Activated T-helper 1 cell treated with anti-CD3 and anti-CD28 coated beads, Interleukin-12 subunit alpha, Interleukin-12 subunit beta, Interleukin-2, Interleukin-4 antibody, amounts not matched to agents 30 ng/mL and 10 ng/mL and 1 ng/mL, durations not matched to agents 14 hours and 24 hours and 36 hours (primary cell): ENCODE results near the gene RESP18. TPM values are rescaled to one million over a fixed set of nuclear protein-coding genes. Genes with fewer than 3 reads are reported as not detected.

Experiments used
- DNase-seq: peaks from one replicate; pipeline ENCODE4 v3.0.0; 2021; ENCODE audit warnings: low spot score
- H3K27ac Mint-ChIP-seq: one replicate; pipeline ENCODE4 v1.8.0; 2021; ENCODE audit warnings: mild to moderate bottlenecking, mixed read lengths
- H3K27me3 Mint-ChIP-seq: one replicate; pipeline ENCODE4 v1.8.0; 2022; ENCODE audit warnings: mild to moderate bottlenecking, moderate library complexity, mixed read lengths; ENCODE audit not compliant: insufficient read depth
- H3K36me3 Mint-ChIP-seq: one replicate; pipeline ENCODE4 v1.8.0; 2021; ENCODE audit warnings: low read depth, mixed read lengths
- H3K4me1 Mint-ChIP-seq: one replicate; pipeline ENCODE4 v1.8.0; 2021; ENCODE audit warnings: low read depth, mixed read lengths
- H3K4me3 Mint-ChIP-seq: one replicate; pipeline ENCODE4 v1.8.0; 2021; ENCODE audit warnings: mild to moderate bottlenecking, moderate library complexity, mixed read lengths
- H3K9me3 Mint-ChIP-seq: one replicate; pipeline ENCODE4 v1.8.0; 2021; ENCODE audit warnings: mixed read lengths
- intact Hi-C: fragments of 100-400 bp; cut with micrococcal nuclease; formaldehyde crosslinking; loops from one replicate; pipeline ENCODE4 v1.15.1; 2024
- total RNA-seq: library from RNA; stranded (reverse); gene quantifications from 2 replicates; pipeline ENCODE4 v1.2.3, GENCODE V29; 2022

RESP18 gene
- total RNA-seq, 1 donor from 2014 or later: not detected

- Mint-ChIP-seq H3K27me3 (peaks cover 37% of the 10 kb centered on the region), H3K4me3 (no peak overlapping the region), H3K36me3 (no peaks in the 10 kb centered on the region), H3K9me3 (no peaks in the 10 kb centered on the region), H3K4me1 (no peaks in the 10 kb centered on the region), H3K27ac (no peak overlapping the region)
- intact Hi-C loops: loop anchor here (1.0 to 2.0 kb wide), 2 partner anchors 192 to 294 kb away; partner anchors contain the start of gene NHEJ1
- peak; percentile 30 for DNase-seq
These were observed 20.0 kb upstream of the RESP18 start for GRCh38 chr2:219352448-219353023.

- intact Hi-C loops: no loop called here
- no peak for DNase-seq
- no peaks in the 10 kb centered on the region for H3K36me3 Mint-ChIP-seq
- no peaks in the 10 kb centered on the region for H3K9me3 Mint-ChIP-seq
- no peaks in the 10 kb centered on the region for H3K4me1 Mint-ChIP-seq
- no peak overlapping the region for H3K4me3 Mint-ChIP-seq
- peaks cover 24% of the 10 kb centered on the region for H3K27me3 Mint-ChIP-seq
- no peak overlapping the region for H3K27ac Mint-ChIP-seq
These were observed 18.2 kb upstream of the RESP18 start for GRCh38 chr2:219350710-219351221.

- Mint-ChIP-seq H3K27me3 (peaks cover 25% of the 10 kb centered on the region), H3K4me3 (no peak overlapping the region), H3K36me3 (no peaks in the 10 kb centered on the region), H3K9me3 (no peaks in the 10 kb centered on the region), H3K27ac (no peak overlapping the region), H3K4me1 (no peaks in the 10 kb centered on the region)
- no peak for DNase-seq
- intact Hi-C loops: no loop called here
These were observed 17.7 kb upstream of the RESP18 start for GRCh38 chr2:219350215-219350614.

DNA sequence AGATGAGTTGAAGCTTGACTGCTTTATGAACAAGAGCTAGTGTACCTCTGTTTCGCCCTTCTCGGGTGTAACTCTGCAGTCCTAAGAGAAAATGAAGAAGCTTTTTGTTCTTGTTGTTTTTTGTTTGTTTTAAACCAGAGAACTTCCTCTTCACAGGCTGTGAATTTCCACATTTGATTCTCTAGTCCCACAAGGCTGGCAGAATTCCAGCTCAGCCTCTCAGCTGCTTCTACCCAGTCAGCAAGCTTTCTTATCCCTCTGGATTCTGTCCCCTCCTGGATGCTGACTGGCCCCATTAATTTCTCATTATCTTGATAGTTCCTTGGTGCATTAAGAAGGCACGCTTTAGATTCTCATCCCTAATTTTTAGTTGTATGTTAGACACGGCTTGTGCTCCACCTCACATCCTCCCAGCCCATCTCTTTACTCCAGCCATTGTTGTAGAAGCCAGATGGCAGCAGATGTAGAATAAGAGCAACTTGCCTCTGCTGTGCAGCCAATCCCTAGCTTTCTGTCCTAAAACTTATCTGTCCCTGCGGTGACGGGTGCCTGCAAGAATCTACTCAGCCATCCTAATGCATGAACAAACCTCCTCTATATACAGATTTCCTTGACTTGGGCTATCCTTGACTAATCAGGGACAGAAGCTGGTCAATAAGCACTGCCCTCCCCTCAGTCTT is 12.3 kb upstream of the RESP18 start:
- Mint-ChIP-seq H3K27me3 (peaks cover 20% of the 10 kb centered on the region), H3K27ac (no peak overlapping the region), H3K4me1 (no peaks in the 10 kb centered on the region), H3K4me3 (no peak overlapping the region), H3K9me3 (no peaks in the 10 kb centered on the region), H3K36me3 (no peaks in the 10 kb centered on the region)
- intact Hi-C loops: no loop called here
- no peak for DNase-seq

- DNase-seq: no peak
- intact Hi-C loops: no loop called here
These were observed 2.8 kb upstream of the RESP18 start for GRCh38 chr2:219335373-219335786.

DNA sequence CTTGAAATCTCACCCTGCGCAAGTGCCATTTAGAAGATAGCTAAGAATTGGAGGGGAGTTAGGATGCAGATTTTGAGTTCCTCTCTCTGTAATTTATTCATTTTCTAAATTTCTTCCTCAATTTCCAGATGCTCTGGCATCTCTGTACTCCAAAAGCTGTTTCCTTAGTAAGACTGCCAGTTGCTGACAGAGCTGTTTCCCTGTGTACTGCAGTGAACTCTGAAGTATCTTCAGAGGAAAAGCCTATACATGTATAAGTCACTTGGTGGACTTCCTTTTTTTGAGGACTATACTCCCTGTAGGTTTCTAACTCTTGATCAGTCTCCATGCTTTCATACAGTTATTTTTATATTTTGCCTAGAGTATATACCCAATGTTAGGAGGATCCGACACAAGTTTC is 1.5 kb upstream of the RESP18 start:
- intact Hi-C loops: no loop called here
- Mint-ChIP-seq H3K36me3 (no peaks in the 10 kb centered on the region), H3K4me3 (no peak overlapping the region), H3K27ac (no peak overlapping the region), H3K9me3 (no peaks in the 10 kb centered on the region), H3K27me3 (peaks cover 30% of the 10 kb centered on the region), H3K4me1 (no peaks in the 10 kb centered on the region)
- DNase-seq: no peak

More at GRCh38 chr2:219335373-219335786, 2.8 kb upstream of the RESP18 start:
- H3K27me3 Mint-ChIP-seq: peaks cover 43% of the 10 kb centered on the region
- no peak overlapping the region for H3K4me3 Mint-ChIP-seq
- H3K36me3 Mint-ChIP-seq: no peaks in the 10 kb centered on the region
- H3K27ac Mint-ChIP-seq: no peak overlapping the region
- no peaks in the 10 kb centered on the region for H3K9me3 Mint-ChIP-seq
- no peaks in the 10 kb centered on the region for H3K4me1 Mint-ChIP-seq

GRCh38 chr2:219331560-219332213 is 857 bp downstream of the RESP18 start:
- Mint-ChIP-seq H3K27ac (no peak overlapping the region), H3K36me3 (no peaks in the 10 kb centered on the region), H3K4me1 (no peaks in the 10 kb centered on the region), H3K4me3 (no peak overlapping the region), H3K27me3 (peaks cover 33% of the 10 kb centered on the region), H3K9me3 (no peaks in the 10 kb centered on the region)
- intact Hi-C loops: loop anchor here (2.0 kb wide), 1 partner anchor 23 kb away; the partner anchor contains the start of gene PTPRN
- DNase-seq: peak; percentile 9

- no peaks in the 10 kb centered on the region for H3K36me3 Mint-ChIP-seq
- H3K9me3 Mint-ChIP-seq: no peaks in the 10 kb centered on the region
- no peak overlapping the region for H3K27ac Mint-ChIP-seq
- intact Hi-C loops: no loop called here
- peaks cover 36% of the 10 kb centered on the region for H3K27me3 Mint-ChIP-seq
- no peak overlapping the region for H3K4me3 Mint-ChIP-seq
- no peak for DNase-seq
- H3K4me1 Mint-ChIP-seq: no peaks in the 10 kb centered on the region
These were observed 4.8 kb downstream of the RESP18 start for GRCh38 chr2:219327719-219328118.

DNA sequence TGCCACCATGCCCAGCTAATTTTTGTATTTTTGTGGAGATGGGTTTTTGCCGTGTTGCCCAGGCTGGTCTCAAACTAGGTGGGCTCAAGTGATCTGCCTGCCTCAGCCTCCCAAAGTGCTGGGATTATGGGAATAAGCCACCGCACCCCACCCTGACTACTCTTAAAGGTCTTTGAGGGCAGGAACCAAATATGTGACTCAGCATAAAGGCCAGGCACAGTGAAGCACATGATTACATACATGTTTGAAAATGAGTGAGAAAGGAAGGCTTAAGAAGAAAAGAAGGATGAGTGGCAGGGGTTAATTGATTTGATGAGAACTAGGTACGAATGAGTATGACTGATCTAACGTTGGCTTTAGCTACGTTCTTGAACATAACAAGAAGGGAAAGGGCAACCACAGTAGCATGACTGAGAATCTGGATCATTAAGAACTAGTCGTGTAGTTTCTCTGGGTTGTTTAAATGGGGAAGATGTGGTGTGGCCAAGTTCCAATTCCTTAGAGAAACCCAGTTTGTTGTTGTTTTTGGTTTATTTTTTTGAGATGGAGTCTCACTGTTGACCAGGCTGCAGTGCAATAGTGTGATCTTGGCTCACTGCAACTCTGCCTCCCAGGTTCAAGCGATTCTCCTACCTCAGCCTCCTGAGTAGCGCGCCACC is 6.8 kb downstream of the RESP18 start:
- no peak for DNase-seq
- no peak overlapping the region for H3K27ac Mint-ChIP-seq
- H3K27me3 Mint-ChIP-seq: peaks cover 34% of the 10 kb centered on the region
- H3K4me1 Mint-ChIP-seq: no peaks in the 10 kb centered on the region
- no peaks in the 10 kb centered on the region for H3K36me3 Mint-ChIP-seq
- H3K4me3 Mint-ChIP-seq: no peak overlapping the region
- H3K9me3 Mint-ChIP-seq: no peaks in the 10 kb centered on the region
- intact Hi-C loops: no loop called here

DNA sequence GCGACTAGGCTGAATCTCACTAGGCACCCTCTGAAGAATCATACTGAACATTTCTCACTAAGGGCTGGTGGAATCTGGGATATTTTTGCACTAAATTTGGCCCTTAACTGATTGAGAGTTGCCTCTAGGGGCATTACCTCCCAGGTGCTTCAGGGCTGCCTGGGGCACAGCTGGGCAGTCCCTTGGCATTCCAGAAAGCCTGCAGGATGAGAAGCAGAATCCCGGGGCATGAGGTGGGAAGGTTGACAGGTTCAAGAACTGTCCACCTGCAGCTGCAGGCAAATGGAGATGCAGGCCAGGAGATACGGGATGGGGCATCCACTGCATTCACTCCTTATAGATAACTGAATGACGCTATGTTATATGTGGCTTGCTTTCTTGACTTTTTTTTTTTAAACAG is 7.4 kb downstream of the RESP18 start:
- peaks cover 33% of the 10 kb centered on the region for H3K27me3 Mint-ChIP-seq
- H3K36me3 Mint-ChIP-seq: no peaks in the 10 kb centered on the region
- no peaks in the 10 kb centered on the region for H3K4me1 Mint-ChIP-seq
- H3K27ac Mint-ChIP-seq: no peak overlapping the region
- no peaks in the 10 kb centered on the region for H3K9me3 Mint-ChIP-seq
- H3K4me3 Mint-ChIP-seq: no peak overlapping the region
- no peak for DNase-seq
- intact Hi-C loops: no loop called here

GRCh38 chr2:219323434-219323833 is 9.1 kb downstream of the RESP18 start:
- no peak overlapping the region for H3K4me3 Mint-ChIP-seq
- H3K36me3 Mint-ChIP-seq: no peaks in the 10 kb centered on the region
- no peak for DNase-seq
- no peaks in the 10 kb centered on the region for H3K4me1 Mint-ChIP-seq
- no peak overlapping the region for H3K27ac Mint-ChIP-seq
- H3K27me3 Mint-ChIP-seq: peaks cover 33% of the 10 kb centered on the region
- intact Hi-C loops: no loop called here
- H3K9me3 Mint-ChIP-seq: no peaks in the 10 kb centered on the region

- no peak overlapping the region for H3K27ac Mint-ChIP-seq
- peaks cover 12% of the 10 kb centered on the region for H3K27me3 Mint-ChIP-seq
- no peak overlapping the region for H3K4me3 Mint-ChIP-seq
- intact Hi-C loops: no loop called here
- no peaks in the 10 kb centered on the region for H3K36me3 Mint-ChIP-seq
- no peak for DNase-seq
- no peaks in the 10 kb centered on the region for H3K4me1 Mint-ChIP-seq
- H3K9me3 Mint-ChIP-seq: no peaks in the 10 kb centered on the region
These were observed 17.6 kb downstream of the RESP18 start for GRCh38 chr2:219314804-219315468.
